Stimulated activated CD8-positive, alpha-beta memory T cell treated with anti-CD3 and anti-CD28 coated beads, Interleukin-7, amount 100 ng/mL, for 1 hour (primary cell): ENCODE measurements around the gene LAPTM5.

Source experiments
- DNase-seq, 2 donors: peaks; one replicate each; pipeline ENCODE4 v3.0.0-alpha.2; 2020; ENCODE audit warnings: low read depth in 2 of 2

The LAPTM5 gene

GRCh38 chr1:30744060-30744756 is 13.4 kb downstream of the LAPTM5 start:
- no peak for DNase-seq

GRCh38 chr1:30743584-30744059 is 14.0 kb downstream of the LAPTM5 start:
- DNase-seq = peak in 1 of 2 donors; percentile 34

- no peak for DNase-seq
Observed at GRCh38 chr1:30742963-30743559, 14.5 kb downstream of the LAPTM5 start.

- no peak for DNase-seq
Observed at GRCh38 chr1:30742300-30742962, 15.1 kb downstream of the LAPTM5 start.

GRCh38 chr1:30741239-30741894 is 16.2 kb downstream of the LAPTM5 start:
- no peak for DNase-seq

GRCh38 chr1:30740251-30741238 is 17.0 kb downstream of the LAPTM5 start:
- DNase-seq = no peak

- no peak for DNase-seq
Observed at GRCh38 chr1:30739601-30740000, 18.0 kb downstream of the LAPTM5 start.

- DNase-seq = no peak
Observed at GRCh38 chr1:30738715-30739559, 18.6 kb downstream of the LAPTM5 start.

- no peak for DNase-seq
Observed at GRCh38 chr1:30738040-30738714, 19.4 kb downstream of the LAPTM5 start.

GRCh38 chr1:30737357-30738039 is 20.1 kb downstream of the LAPTM5 start:
- DNase-seq = no peak

GRCh38 chr1:30735668-30736498 is 21.7 kb downstream of the LAPTM5 start:
- no peak for DNase-seq

GRCh38 chr1:30735124-30735523 is 22.4 kb downstream of the LAPTM5 start:
- DNase-seq = no peak

- DNase-seq = no peak
Observed at GRCh38 chr1:30734580-30734979, 23.0 kb downstream of the LAPTM5 start.

GRCh38 chr1:30734106-30734505 is 23.5 kb downstream of the LAPTM5 start:
- no peak for DNase-seq

- no peak for DNase-seq
Observed at GRCh38 chr1:30733493-30733892, 24.1 kb downstream of the LAPTM5 start.

- DNase-seq = no peak
Observed at GRCh38 chr1:30732277-30732996, 25.1 kb downstream of the LAPTM5 start.

- DNase-seq = no peak
Observed at GRCh38 chr1:30731806-30732276, 25.7 kb downstream of the LAPTM5 start.
